Measurements from ENCODE around the gene OR1F1. TPM values are rescaled to one million over a fixed set of nuclear protein-coding genes. Genes with fewer than 3 reads are reported as not detected.
"Not testable (repeated sequence)": the region's sequence is repeated elsewhere in the genome, so short reads cannot be mapped to it uniquely, and the experiment has no call there.

The OR1F1 gene
- total RNA-seq, 1 experiment from 2014 or later = 1.4 TPM

GRCh38 chr16:3193221-3194212 is 5.5 kb downstream of the OR1F1 start:
- Histone ChIP-seq H4K20me1 (ENCODE audit: insufficient read depth) (no peaks in the 10 kb centered on the region), H3K4me2 (no peak overlapping the region), H3F3A (ENCODE audit: insufficient read depth, low read depth) (peaks cover 18% of the 10 kb centered on the region; the same call in 1 of the 2 replicates), H3K27me3 (ENCODE audit: insufficient read depth, low read depth) (no peaks in the 10 kb centered on the region; the same call in 1 of the 2 replicates), H2AFZ (no peak overlapping the region), H3K9me3 (ENCODE audit: insufficient read depth, low read depth) (no peaks in the 10 kb centered on the region), H3K27ac (no peak overlapping the region), H3K9me2 (ENCODE audit: insufficient read depth) (no peaks in the 10 kb centered on the region), H3K79me2 (ENCODE audit: low read depth) (no peaks in the 10 kb centered on the region), H3K4me1 (replicated peaks; ENCODE audit: insufficient read depth) (no peaks in the 10 kb centered on the region), H3K4me3 (no peak overlapping the region), H3K36me3 (ENCODE audit: low read depth) (no peaks in the 10 kb centered on the region)
- intact Hi-C loops (cut with micrococcal nuclease; ENCODE audit: unreplicated experiment) = no loop called here
- ChIA-PET POLR2A (ENCODE audit: unreplicated experiment) (no interaction called here), CTCF (no interaction called here)
- no peak for DNase-seq
- no peak for TF ChIP-seq CTCF (conservative IDR thresholded peaks at IDR 0.05)
- TF ChIP-seq EZH2 (IDR thresholded peaks at IDR 0.05; ENCODE audit: low read depth) = no peak
- BruUV-seq (replicated peaks) = no TSS peak

- Histone ChIP-seq H3K4me2 (no peak overlapping the region), H3K79me2 (ENCODE audit: low read depth) (no peaks in the 10 kb centered on the region), H3K4me1 (replicated peaks; ENCODE audit: insufficient read depth) (no peaks in the 10 kb centered on the region), H2AFZ (no peak overlapping the region), H3K27me3 (ENCODE audit: insufficient read depth, low read depth) (no peaks in the 10 kb centered on the region; the same call in 1 of the 2 replicates), H3K27ac (no peak overlapping the region), H3K9me2 (ENCODE audit: insufficient read depth) (no peaks in the 10 kb centered on the region), H3K9me3 (ENCODE audit: insufficient read depth, low read depth) (no peaks in the 10 kb centered on the region), H3K4me3 (no peak overlapping the region), H3F3A (ENCODE audit: insufficient read depth, low read depth) (peaks cover 11% of the 10 kb centered on the region; the same call in 1 of the 2 replicates), H3K36me3 (ENCODE audit: low read depth) (no peaks in the 10 kb centered on the region), H4K20me1 (ENCODE audit: insufficient read depth) (no peaks in the 10 kb centered on the region)
- intact Hi-C loops (cut with micrococcal nuclease; ENCODE audit: unreplicated experiment) = no loop called here
- TF ChIP-seq CTCF (conservative IDR thresholded peaks at IDR 0.05) (no peak), EZH2 (IDR thresholded peaks at IDR 0.05; ENCODE audit: low read depth) (no peak)
- no TSS peak for BruUV-seq (replicated peaks)
- CTCF ChIA-PET = interaction anchor here (0.6 kb wide), 1 partner anchor 16 kb away, joined by 16 read pairs; no protein-coding TSS in a partner anchor
- DNase-seq = no peak
- POLR2A ChIA-PET (ENCODE audit: unreplicated experiment) = no interaction called here
Observed at GRCh38 chr16:3194792-3195191, 6.8 kb downstream of the OR1F1 start.

GRCh38 chr16:3195975-3196374 is 8.0 kb downstream of the OR1F1 start:
- ChIA-PET CTCF (no interaction called here), POLR2A (ENCODE audit: unreplicated experiment) (no interaction called here)
- 0 out of 2 replicates have a peak, but pooled peaks cover 3% of the 10 kb centered on the region for H3F3A ChIP-seq (ENCODE audit: insufficient read depth, low read depth)
- TF ChIP-seq CTCF (conservative IDR thresholded peaks at IDR 0.05) = no peak
- TF ChIP-seq EZH2 (IDR thresholded peaks at IDR 0.05; ENCODE audit: low read depth) = no peak
- no peaks in the 10 kb centered on the region for H4K20me1 ChIP-seq (ENCODE audit: insufficient read depth)
- no peak overlapping the region for H3K27ac ChIP-seq
- intact Hi-C loops (cut with micrococcal nuclease; ENCODE audit: unreplicated experiment) = no loop called here
- no peaks in the 10 kb centered on the region for H3K9me2 ChIP-seq (ENCODE audit: insufficient read depth)
- H3K79me2 ChIP-seq (ENCODE audit: low read depth) = no peaks in the 10 kb centered on the region
- BruUV-seq (replicated peaks) = no TSS peak
- no peaks in the 10 kb centered on the region for H3K9me3 ChIP-seq (ENCODE audit: insufficient read depth, low read depth)
- no peaks in the 10 kb centered on the region for H3K4me1 ChIP-seq (replicated peaks; ENCODE audit: insufficient read depth)
- no peak overlapping the region for H3K4me3 ChIP-seq
- H2AFZ ChIP-seq = no peak overlapping the region
- no peaks in the 10 kb centered on the region for H3K36me3 ChIP-seq (ENCODE audit: low read depth)
- DNase-seq = no peak
- H3K27me3 ChIP-seq (ENCODE audit: insufficient read depth, low read depth) = no peaks in the 10 kb centered on the region; the same call in 1 of the 2 replicates
- H3K4me2 ChIP-seq = no peak overlapping the region

- H3K9me3 ChIP-seq (ENCODE audit: insufficient read depth, low read depth); H3K27me3 ChIP-seq (ENCODE audit: insufficient read depth, low read depth); H3F3A ChIP-seq (ENCODE audit: insufficient read depth, low read depth); H3K36me3 ChIP-seq (ENCODE audit: low read depth); CTCF ChIA-PET; H3K4me1 ChIP-seq (replicated peaks; ENCODE audit: insufficient read depth); H2AFZ ChIP-seq; H3K27ac ChIP-seq; H3K4me2 ChIP-seq; H4K20me1 ChIP-seq (ENCODE audit: insufficient read depth); DNase-seq; BruUV-seq (replicated peaks); H3K79me2 ChIP-seq (ENCODE audit: low read depth); H3K4me3 ChIP-seq; intact Hi-C loops (cut with micrococcal nuclease; ENCODE audit: unreplicated experiment); H3K9me2 ChIP-seq (ENCODE audit: insufficient read depth): not testable (repeated sequence)
- POLR2A ChIA-PET (ENCODE audit: unreplicated experiment) = interaction anchor here (0.5 kb wide), 1 partner anchor 452 kb away, joined by 5 read pairs; no protein-coding TSS in a partner anchor
Observed at GRCh38 chr16:3197694-3198333, 9.8 kb downstream of the OR1F1 start.
